Natural killer cell (primary cell): ENCODE data around the gene SELENON. TPM values are rescaled to one million over a fixed set of nuclear protein-coding genes. Genes with fewer than 3 reads are reported as not detected.
A peak's percentile ranks its signal among the peaks of the same experiment; 100 is the strongest.

Experiments
- ATAC-seq, 3 donors: fragments of 150-1000 bp in 2 of 3; fragments of 200-7000 bp in 1 of 3; cut with Tn5 transposase; 1 replicate in 1 of 3; 2 replicates in 2 of 3; pipeline ENCODE4 v1.10.0; 2021; ENCODE audit warnings: mild to moderate bottlenecking in 2 of 3, moderate library complexity in 2 of 3
- DNase-seq, 2 donors: peaks; one replicate each; pipeline versions ENCODE4 v3.0.0 to v3.0.0-alpha.2; 2013 to 2021; ENCODE audit warnings: mixed read lengths in 1 of 2
- H3K27ac ChIP-seq: one replicate; pipeline ENCODE4 v1.5.1; 2013; ENCODE audit warnings: mild to moderate bottlenecking, low read length
- H3K27me3 ChIP-seq: one replicate; pipeline ENCODE4 v1.6.1; 2013; ENCODE audit warnings: low read length; ENCODE audit not compliant: control insufficient read depth, insufficient read depth
- H3K36me3 ChIP-seq: one replicate; pipeline ENCODE4 v1.6.1; 2013; ENCODE audit warnings: low read length; ENCODE audit not compliant: control insufficient read depth, insufficient read depth
- H3K4me1 ChIP-seq: one replicate; pipeline ENCODE4 v1.6.1; 2013; ENCODE audit warnings: low read length; ENCODE audit not compliant: control insufficient read depth, insufficient read depth
- H3K4me3 ChIP-seq: one replicate; pipeline ENCODE4 v1.5.1; 2013; ENCODE audit warnings: low read length
- H3K9me3 ChIP-seq: one replicate; pipeline ENCODE4 v1.6.1; 2013; ENCODE audit warnings: low read length; ENCODE audit not compliant: control insufficient read depth, insufficient read depth
- H3K27ac Mint-ChIP-seq, 2 donors: one replicate each; pipeline ENCODE4 v1.8.0; 2022; ENCODE audit warnings: mild to moderate bottlenecking in 2 of 2, mixed read lengths in 2 of 2, moderate library complexity in 1 of 2
- H3K27me3 Mint-ChIP-seq, 2 donors: one replicate each; pipeline ENCODE4 v1.8.0; 2022; ENCODE audit warnings: low read depth in 2 of 2, mixed read lengths in 2 of 2
- H3K36me3 Mint-ChIP-seq: one replicate; pipeline ENCODE4 v1.8.0; 2022; ENCODE audit warnings: mixed read lengths
- H3K4me1 Mint-ChIP-seq, 2 donors: one replicate each; pipeline ENCODE4 v1.8.0; 2022; ENCODE audit warnings: mixed read lengths in 2 of 2
- H3K4me3 Mint-ChIP-seq: one replicate; pipeline ENCODE4 v1.8.0; 2022; ENCODE audit warnings: mild to moderate bottlenecking, moderate library complexity, mixed read lengths
- H3K9me3 Mint-ChIP-seq, 2 donors: one replicate each; pipeline ENCODE4 v1.8.0; 2022; ENCODE audit warnings: mixed read lengths in 2 of 2
- WGBS: methylation state at CpG from one replicate; pipeline ENCODE4 v1.1.7; 2013; ENCODE audit warnings: missing lambda C conversion rate; ENCODE audit not compliant: insufficient coverage; 5-methylcytosine and 5-hydroxymethylcytosine counted together
- intact Hi-C: fragments of 100-400 bp; cut with micrococcal nuclease; formaldehyde crosslinking; loops from one replicate; pipeline ENCODE4 v1.14.2; 2022
- total RNA-seq, 4 donors: library from RNA; stranded (reverse); fragments of 120-200 nt in 1 of 4; gene quantifications; one replicate each; pipeline versions ENCODE4 v1.2.3 to v1.2.4, GENCODE V29; 2013 to 2022
- TF ChIP-seq, protein P1 (sequence below): fragments of 200-600 bp; IDR thresholded peaks from one replicate; pipeline ENCODE4 v1.8.0; 2022; ENCODE audit warnings: antibody characterized with exemption

The SELENON gene
- total RNA-seq, 3 donors from 2014 or later (not counting 1 experiment from before 2014, with no cell fraction given): 9.7 to 16.4 (median 11.1) TPM

- Mint-ChIP-seq H3K27me3 (no peaks in the 10 kb centered on the region), H3K4me3 (no peak overlapping the region), H3K4me1 (peaks cover 21 to 27% of the 10 kb centered on the region in 2 donors), H3K27ac (no peak overlapping the region), H3K9me3 (no peaks in the 10 kb centered on the region), H3K36me3 (no peaks in the 10 kb centered on the region)
- Histone ChIP-seq H3K36me3 (no peaks in the 10 kb centered on the region), H3K27ac (no peak overlapping the region), H3K9me3 (no peaks in the 10 kb centered on the region), H3K4me3 (no peak overlapping the region), H3K4me1 (peaks cover 27% of the 10 kb centered on the region), H3K27me3 (no peaks in the 10 kb centered on the region)
- TF ChIP-seq, protein P1, sequence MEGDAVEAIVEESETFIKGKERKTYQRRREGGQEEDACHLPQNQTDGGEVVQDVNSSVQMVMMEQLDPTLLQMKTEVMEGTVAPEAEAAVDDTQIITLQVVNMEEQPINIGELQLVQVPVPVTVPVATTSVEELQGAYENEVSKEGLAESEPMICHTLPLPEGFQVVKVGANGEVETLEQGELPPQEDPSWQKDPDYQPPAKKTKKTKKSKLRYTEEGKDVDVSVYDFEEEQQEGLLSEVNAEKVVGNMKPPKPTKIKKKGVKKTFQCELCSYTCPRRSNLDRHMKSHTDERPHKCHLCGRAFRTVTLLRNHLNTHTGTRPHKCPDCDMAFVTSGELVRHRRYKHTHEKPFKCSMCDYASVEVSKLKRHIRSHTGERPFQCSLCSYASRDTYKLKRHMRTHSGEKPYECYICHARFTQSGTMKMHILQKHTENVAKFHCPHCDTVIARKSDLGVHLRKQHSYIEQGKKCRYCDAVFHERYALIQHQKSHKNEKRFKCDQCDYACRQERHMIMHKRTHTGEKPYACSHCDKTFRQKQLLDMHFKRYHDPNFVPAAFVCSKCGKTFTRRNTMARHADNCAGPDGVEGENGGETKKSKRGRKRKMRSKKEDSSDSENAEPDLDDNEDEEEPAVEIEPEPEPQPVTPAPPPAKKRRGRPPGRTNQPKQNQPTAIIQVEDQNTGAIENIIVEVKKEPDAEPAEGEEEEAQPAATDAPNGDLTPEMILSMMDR: no peak
- 97% methylated on average over 10 of the region's 11 CpGs for WGBS
- intact Hi-C loops: no loop called here
- no peak for DNase-seq
- ATAC-seq: no peak
Observed at GRCh38 chr1:25856856-25857255, 56.9 kb downstream of the SELENON start.

- Mint-ChIP-seq H3K4me1 (peaks cover 21 to 27% of the 10 kb centered on the region in 2 donors), H3K27me3 (no peaks in the 10 kb centered on the region), H3K27ac (peak overlapping the region; percentile 90 to 91), H3K9me3 (no peaks in the 10 kb centered on the region), H3K36me3 (no peaks in the 10 kb centered on the region), H3K4me3 (peak overlapping the region; percentile 94)
- TF ChIP-seq, protein P1: no peak
- Histone ChIP-seq H3K4me3 (no peak overlapping the region), H3K4me1 (peaks cover 31% of the 10 kb centered on the region), H3K27ac (no peak overlapping the region), H3K36me3 (no peaks in the 10 kb centered on the region), H3K9me3 (no peaks in the 10 kb centered on the region), H3K27me3 (no peaks in the 10 kb centered on the region)
- DNase-seq (no peak), ATAC-seq (no peak)
- intact Hi-C loops: no loop called here
- 61% methylated on average over 7 of the region's 7 CpGs for whole genome bisulfite sequencing
Observed at GRCh38 chr1:25858494-25858893, 58.5 kb downstream of the SELENON start.

DNA sequence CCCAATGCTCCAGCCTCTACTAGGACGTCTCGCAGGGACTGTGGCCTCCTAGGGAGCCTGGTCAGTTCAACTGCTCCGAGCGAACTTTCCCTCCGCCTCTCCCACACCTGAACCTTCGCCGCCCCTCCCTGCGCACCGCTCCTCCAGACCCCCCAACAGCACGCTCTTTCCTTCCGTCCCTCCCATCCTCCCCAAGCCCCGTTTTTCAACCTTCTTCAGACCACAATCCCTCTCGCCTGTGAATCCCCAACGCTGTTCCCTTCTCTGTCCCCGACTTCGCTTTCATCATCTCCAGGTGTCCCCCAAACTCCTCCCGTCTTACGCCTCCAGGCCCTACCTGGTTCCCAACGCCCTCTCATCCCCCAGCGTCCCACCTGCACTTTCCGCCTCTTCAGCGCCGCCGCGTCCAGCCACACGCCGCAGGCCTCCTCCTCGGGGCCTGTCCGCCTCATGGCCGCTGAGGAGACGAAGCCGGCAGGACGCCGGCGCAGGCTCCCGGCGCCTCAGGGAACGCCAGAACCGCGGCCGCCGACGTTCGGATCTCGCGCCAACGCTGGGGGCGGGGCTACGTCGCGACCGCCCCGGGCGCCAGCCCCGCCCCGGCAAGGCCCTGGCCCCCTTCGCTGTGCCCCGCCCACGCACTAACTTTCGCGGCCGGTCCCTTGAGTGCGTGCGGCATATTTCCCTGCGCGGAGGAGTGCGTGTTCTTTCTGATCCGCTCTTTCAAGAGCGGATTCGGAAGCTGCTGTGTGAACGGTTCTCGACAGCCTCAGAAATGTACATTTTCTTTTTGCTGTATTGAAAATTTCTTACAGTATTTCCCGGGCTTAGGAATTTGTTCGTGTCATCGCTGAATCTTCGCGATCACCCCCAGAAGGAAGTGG lies 59.2 kb downstream of the SELENON start, which contains the start of gene AUNIP:
Gene AUNIP, minus strand, starts transcription at position 552 of the 884 bp plus-strand sequence. Its CDS starts 100 bp downstream, at position 452.
- peak within 1 kb of the TSS; percentile 85 for H3K27ac ChIP-seq
- peaks cover 31% of the 10 kb centered on the region for H3K4me1 ChIP-seq
- H3K9me3 Mint-ChIP-seq: no peaks in the 10 kb centered on the region
- DNase-seq (peak; percentile 87 to 96), ATAC-seq (peak; percentile 98 to 99 (median 98))
- peak within 1 kb of the TSS; percentile 69 for H3K4me3 ChIP-seq
- peaks cover 21 to 27% of the 10 kb centered on the region in 2 donors for H3K4me1 Mint-ChIP-seq
- TF ChIP-seq, protein P1: no peak
- H3K9me3 ChIP-seq: no peaks in the 10 kb centered on the region
- intact Hi-C loops: no loop called here
- WGBS: 2% methylated on average over 77 of the region's 77 CpGs
- peak within 1 kb of the TSS; percentile 90 to 91 for H3K27ac Mint-ChIP-seq
- no peaks in the 10 kb centered on the region for H3K36me3 ChIP-seq
- peak within 1 kb of the TSS; percentile 94 for H3K4me3 Mint-ChIP-seq
- no peaks in the 10 kb centered on the region for H3K27me3 ChIP-seq
- no peaks in the 10 kb centered on the region for H3K27me3 Mint-ChIP-seq
- H3K36me3 Mint-ChIP-seq: no peaks in the 10 kb centered on the region
